ENCODE data around the gene PADI3. TPM values are rescaled to one million over a fixed set of nuclear protein-coding genes. Genes with fewer than 3 reads are reported as not detected.

The PADI3 gene
- total RNA-seq, 1 donor from 2014 or later: not detected

DNA sequence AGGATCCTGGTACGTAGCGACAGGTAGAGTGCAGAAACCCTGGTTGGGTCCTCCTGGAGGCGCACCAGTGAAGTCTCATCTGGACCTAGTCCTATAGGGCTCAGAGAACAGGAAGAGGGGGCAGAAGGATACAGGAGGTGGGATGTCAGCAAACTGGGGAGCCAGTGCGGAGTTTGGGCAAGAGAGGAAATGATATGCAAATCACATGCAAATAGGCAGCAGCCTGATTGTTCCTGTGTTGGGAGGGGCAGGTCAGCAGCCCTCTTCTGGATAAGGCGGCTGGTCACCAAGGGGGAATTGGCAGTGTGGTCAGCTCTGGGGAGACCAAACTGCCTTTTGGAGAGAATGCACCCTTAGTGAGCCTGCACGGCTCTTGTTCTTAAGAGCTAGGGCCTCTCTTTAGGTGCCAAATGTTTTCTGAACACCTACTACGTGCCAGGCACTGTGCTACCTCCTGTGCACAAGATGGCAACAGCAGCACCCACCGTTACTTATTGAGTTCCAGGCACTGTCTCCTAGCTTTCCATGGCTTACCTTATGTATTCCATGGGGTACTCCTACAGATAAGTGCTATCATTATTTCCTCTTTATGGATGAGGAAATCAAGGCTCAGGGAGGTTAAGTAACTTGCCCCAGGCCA is 18.1 kb upstream of the PADI3 start:
- H3K4me1 Mint-ChIP-seq (ENCODE audit: unreplicated experiment): no peaks in the 10 kb centered on the region
- H3K27me3 Mint-ChIP-seq (ENCODE audit: unreplicated experiment): no peaks in the 10 kb centered on the region
- no peaks in the 10 kb centered on the region for H3K36me3 Mint-ChIP-seq (ENCODE audit: low read depth, unreplicated experiment)
- H3K4me3 Mint-ChIP-seq (ENCODE audit: unreplicated experiment): no peak overlapping the region
- DNase-seq (ENCODE audit: low spot score): no peak
- no peak for TF ChIP-seq CTCF (IDR thresholded peaks at IDR 0.05; ENCODE audit: unreplicated experiment)
- H3K9me3 Mint-ChIP-seq (ENCODE audit: unreplicated experiment): no peaks in the 10 kb centered on the region
- no peak overlapping the region for H3K27ac Mint-ChIP-seq (ENCODE audit: unreplicated experiment)

- H3K4me3 Mint-ChIP-seq (ENCODE audit: unreplicated experiment): no peak overlapping the region
- no peak for TF ChIP-seq CTCF (IDR thresholded peaks at IDR 0.05; ENCODE audit: unreplicated experiment)
- no peaks in the 10 kb centered on the region for H3K36me3 Mint-ChIP-seq (ENCODE audit: low read depth, unreplicated experiment)
- no peaks in the 10 kb centered on the region for H3K9me3 Mint-ChIP-seq (ENCODE audit: unreplicated experiment)
- no peak for DNase-seq (ENCODE audit: low spot score)
- peaks cover 4% of the 10 kb centered on the region for H3K27me3 Mint-ChIP-seq (ENCODE audit: unreplicated experiment)
- H3K4me1 Mint-ChIP-seq (ENCODE audit: unreplicated experiment): no peaks in the 10 kb centered on the region
- H3K27ac Mint-ChIP-seq (ENCODE audit: unreplicated experiment): no peak overlapping the region
Measured at GRCh38 chr1:17232759-17233661, 15.9 kb upstream of the PADI3 start.

GRCh38 chr1:17233675-17234320 is 15.1 kb upstream of the PADI3 start:
- Mint-ChIP-seq H3K36me3 (ENCODE audit: low read depth, unreplicated experiment) (no peaks in the 10 kb centered on the region), H3K27ac (ENCODE audit: unreplicated experiment) (no peak overlapping the region), H3K4me1 (ENCODE audit: unreplicated experiment) (no peaks in the 10 kb centered on the region), H3K27me3 (ENCODE audit: unreplicated experiment) (peaks cover 4% of the 10 kb centered on the region), H3K9me3 (ENCODE audit: unreplicated experiment) (no peaks in the 10 kb centered on the region), H3K4me3 (ENCODE audit: unreplicated experiment) (no peak overlapping the region)
- no peak for TF ChIP-seq CTCF (IDR thresholded peaks at IDR 0.05; ENCODE audit: unreplicated experiment)
- no peak for DNase-seq (ENCODE audit: low spot score)

DNA sequence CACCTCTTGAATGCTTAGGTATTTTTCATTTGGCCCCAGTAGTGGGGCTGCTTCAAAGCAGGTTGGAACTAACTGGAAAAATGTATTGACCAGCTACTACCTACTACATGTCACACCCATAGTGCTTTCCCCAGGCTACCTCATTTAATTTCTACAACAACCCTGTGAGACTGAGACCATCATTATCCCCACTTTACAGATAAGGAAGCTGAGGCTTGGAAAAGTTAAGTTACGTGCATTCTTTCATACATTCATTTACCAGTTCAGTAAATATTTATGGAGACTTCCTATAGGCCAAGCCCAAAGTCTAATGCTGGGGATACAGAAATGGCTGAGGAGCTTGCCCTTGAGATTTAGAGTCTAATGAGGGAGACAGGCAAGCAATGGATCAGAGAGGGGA is 14.5 kb upstream of the PADI3 start:
- Mint-ChIP-seq H3K9me3 (ENCODE audit: unreplicated experiment) (no peaks in the 10 kb centered on the region), H3K27ac (ENCODE audit: unreplicated experiment) (no peak overlapping the region), H3K36me3 (ENCODE audit: low read depth, unreplicated experiment) (no peaks in the 10 kb centered on the region), H3K4me3 (ENCODE audit: unreplicated experiment) (no peak overlapping the region), H3K4me1 (ENCODE audit: unreplicated experiment) (no peaks in the 10 kb centered on the region), H3K27me3 (ENCODE audit: unreplicated experiment) (peaks cover 4% of the 10 kb centered on the region)
- no peak for DNase-seq (ENCODE audit: low spot score)
- no peak for TF ChIP-seq CTCF (IDR thresholded peaks at IDR 0.05; ENCODE audit: unreplicated experiment)
